ENCODE results near the gene MAST4. TPM values are rescaled to one million over a fixed set of nuclear protein-coding genes. Genes with fewer than 3 reads are reported as not detected.
"Not testable (repeated sequence)": the region's sequence is repeated elsewhere in the genome, so short reads cannot be mapped to it uniquely, and the experiment has no call there.

MAST4 gene
- polyA plus RNA-seq, 1 donor: 10.6 TPM

GRCh38 chr5:66808663-66809062 lies 212.5 kb downstream of the MAST4 start:
- DNase-seq (ENCODE audit: low read depth): no peak

DNA sequence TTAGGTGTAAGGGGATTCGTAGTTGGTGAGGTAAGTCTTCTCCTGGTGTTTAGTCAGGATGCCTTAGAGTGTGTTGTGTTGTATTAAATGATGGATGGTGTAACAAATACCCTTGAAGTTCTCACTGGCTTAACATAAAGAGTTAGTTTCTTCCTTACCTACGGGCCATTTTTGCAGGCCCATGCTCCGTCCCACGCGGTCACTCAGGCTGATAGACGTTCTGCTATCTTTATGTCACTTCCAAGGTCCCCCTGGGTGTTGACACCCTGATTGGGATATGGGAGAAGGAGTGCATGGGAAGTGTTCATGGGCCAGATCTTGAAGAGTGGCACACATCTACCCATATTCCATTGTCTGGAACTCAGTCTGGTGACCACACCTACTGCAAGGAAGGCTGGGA lies 214.0 kb downstream of the MAST4 start:
- DNase-seq (ENCODE audit: low read depth): no peak

DNA sequence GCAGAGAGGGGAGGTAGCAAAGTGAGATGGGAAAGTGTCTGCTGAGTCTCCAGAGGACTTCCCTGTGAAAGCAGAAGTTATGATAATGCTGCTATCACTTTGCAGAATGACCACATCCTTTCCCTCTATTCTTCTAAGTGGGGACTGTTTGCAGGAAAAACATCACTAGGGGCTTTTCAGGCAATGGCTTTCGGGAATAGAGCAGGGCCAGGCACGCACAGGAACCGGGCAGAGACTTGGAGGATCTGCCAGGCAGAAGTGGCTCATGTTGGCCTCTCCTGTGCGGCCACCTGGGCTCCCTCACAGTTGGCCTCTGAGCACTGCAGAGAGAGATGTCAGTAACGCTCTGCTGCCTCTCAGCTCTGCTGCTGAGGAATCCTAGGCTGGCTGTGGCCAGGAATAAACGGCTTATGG lies 214.7 kb downstream of the MAST4 start:
- no peak for DNase-seq (ENCODE audit: low read depth)

GRCh38 chr5:66812291-66812690 lies 216.1 kb downstream of the MAST4 start:
- DNase-seq (ENCODE audit: low read depth): no peak

- DNase-seq (ENCODE audit: low read depth): no peak
These were observed 217.1 kb downstream of the MAST4 start for GRCh38 chr5:66813306-66813705.

DNA sequence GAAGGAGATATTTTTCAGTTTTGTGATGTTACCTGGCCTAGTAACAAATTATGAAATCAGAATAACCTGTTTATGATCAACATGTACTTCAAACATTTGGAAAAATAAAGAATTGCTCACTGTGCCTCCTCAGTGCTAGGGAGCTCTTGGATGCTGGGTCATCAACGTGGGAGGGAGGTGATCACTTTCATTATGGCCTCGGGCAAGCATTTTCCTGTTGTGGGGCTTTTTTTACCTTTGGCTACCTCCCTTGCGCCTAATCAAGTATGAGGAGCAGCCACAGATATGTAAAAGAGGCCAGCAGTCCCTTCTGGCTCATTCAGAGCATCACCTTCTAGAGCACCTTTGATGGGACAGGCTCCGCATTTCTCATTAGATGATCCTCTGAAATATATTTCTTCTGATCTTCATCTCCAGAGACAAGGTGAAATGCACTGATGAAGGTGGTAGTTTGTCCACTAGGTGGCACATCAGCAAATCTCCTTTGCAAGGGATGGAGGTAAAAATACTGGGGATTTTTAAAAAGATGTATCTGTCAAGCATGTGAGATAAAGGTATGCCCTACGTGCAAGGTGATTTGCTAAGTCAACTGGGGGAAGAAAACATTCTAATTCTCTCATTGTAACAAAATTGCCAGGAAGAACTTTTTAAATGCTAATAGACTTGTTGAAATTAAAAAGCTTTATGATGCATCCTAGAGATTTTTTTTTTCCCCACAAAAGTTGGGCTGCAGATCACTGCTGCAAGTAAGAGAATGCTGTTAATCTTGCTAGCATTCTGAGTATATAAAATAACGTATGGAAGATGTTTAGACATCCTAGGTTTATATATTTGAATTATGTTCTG lies 218.2 kb downstream of the MAST4 start:
- DNase-seq (ENCODE audit: low read depth): no peak

- DNase-seq (ENCODE audit: low read depth): no peak
These were observed 222.2 kb downstream of the MAST4 start for GRCh38 chr5:66818304-66818934.

GRCh38 chr5:66818935-66819328 lies 222.7 kb downstream of the MAST4 start:
- DNase-seq (ENCODE audit: low read depth): no peak

DNA sequence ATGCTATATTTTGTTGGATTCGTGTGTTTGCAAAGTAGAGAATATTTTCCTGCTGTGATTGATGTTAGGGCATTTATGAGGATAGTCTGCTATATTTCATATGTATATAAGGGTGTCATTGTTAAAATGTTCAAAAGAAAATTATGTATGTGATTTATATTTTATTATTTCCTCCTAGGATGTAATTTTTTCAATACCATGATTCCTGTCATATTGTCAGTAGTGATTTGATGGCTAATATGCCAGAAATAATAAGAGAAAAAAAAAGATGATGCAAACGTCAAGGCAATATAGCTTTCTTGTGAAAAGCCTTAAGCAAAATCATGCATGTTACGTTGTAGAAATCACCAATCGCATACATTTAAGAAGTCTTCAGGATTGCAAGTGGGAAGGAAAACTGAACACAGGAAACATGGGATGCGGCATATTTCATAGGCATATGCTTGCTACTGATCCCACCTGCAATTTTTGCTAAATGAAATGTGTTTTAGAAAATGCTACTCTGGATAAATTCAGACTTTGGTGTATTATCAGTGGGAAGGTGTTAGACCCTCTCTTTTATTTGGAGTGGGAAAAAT lies 224.5 kb downstream of the MAST4 start:
- DNase-seq (ENCODE audit: low read depth): no peak

- no peak for DNase-seq (ENCODE audit: low read depth)
These were observed 225.7 kb downstream of the MAST4 start for GRCh38 chr5:66821688-66822429.

DNA sequence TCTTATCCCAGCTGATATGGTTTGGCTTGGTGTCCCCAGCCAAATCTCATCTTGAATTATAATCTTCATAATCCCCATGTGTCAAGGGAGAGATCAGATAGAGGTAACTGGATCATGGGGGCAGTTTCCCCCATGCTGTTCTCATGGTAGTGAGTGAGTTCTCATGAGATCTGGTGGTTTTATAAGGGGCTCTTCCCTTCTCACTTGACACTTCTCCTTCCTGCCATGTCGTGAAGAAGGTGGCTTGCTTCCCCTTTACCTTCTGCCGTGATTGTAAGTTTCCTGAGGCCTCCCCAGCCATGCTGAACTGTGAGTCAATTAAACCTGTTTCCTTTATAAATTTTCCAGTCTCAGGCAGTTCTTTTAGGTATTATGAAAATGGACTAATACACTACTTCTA lies 226.7 kb downstream of the MAST4 start:
- not testable (repeated sequence) for DNase-seq (ENCODE audit: low read depth)

- DNase-seq (ENCODE audit: low read depth): no peak
These were observed 228.3 kb downstream of the MAST4 start for GRCh38 chr5:66824476-66824875.

DNA sequence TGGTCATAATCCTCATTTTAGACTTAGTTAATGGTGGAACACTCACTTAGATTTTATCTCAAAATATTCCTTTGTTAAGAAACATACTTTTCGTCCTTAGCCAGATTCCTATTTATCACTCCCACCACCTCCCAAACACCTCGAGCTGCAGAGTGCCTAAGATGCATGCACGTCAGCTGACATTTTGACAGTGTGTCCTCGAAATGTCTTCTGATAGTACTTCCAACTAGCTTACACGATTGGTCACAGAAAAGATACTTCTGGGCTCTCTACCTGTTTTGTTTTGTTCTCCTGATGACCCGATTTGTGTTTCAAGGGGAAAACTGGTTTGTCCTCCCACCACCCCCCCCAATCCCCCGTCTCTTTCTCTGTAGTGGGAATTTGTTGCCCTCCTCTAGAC lies 230.1 kb downstream of the MAST4 start:
- no peak for DNase-seq (ENCODE audit: low read depth)

GRCh38 chr5:66826696-66827095 lies 230.5 kb downstream of the MAST4 start:
- DNase-seq (ENCODE audit: low read depth): no peak

- DNase-seq (ENCODE audit: low read depth): no peak
These were observed 231.9 kb downstream of the MAST4 start for GRCh38 chr5:66828046-66828547.

DNA sequence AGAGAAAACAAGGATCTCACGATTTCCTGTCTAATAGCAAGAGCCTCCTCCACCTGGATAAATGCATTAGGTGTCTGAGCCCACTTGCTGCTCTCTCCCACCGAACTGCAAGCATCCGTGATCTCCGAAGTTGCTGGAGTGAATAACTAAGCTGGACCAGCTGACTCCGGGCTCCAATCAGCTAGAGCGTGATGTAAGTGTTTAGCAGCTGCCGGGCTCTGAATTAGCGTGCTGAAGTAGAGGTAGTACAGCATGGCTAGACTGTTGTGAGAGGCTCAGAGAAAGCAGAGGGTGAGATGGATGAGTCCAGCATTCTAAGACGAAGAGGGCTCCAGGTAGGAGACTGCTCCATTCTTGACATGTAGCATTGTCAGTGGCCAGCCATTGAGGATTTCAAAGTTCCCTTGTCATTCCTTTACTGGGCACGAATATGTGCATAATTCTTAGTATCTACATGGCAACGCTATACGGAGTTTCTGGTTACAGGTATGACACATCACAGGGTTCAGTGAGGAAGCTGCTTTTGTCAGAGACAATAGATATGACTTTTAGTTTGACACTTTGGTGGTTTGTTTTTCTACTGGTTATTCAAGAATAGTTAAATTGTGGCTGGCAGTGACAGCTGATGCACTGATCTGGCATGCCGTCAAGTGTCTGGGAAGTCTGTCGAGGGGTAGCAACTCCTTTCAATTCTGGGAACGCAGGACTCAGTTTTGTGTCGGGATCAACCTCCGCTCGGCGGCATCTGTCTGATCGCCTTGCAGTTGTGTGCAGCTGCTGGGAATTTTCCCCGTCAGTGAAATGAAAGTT lies 232.6 kb downstream of the MAST4 start:
- DNase-seq (ENCODE audit: low read depth): peak; percentile 70

- peak; percentile 73 for DNase-seq (ENCODE audit: low read depth)
These were observed 233.1 kb downstream of the MAST4 start for GRCh38 chr5:66829358-66829674.

DNA sequence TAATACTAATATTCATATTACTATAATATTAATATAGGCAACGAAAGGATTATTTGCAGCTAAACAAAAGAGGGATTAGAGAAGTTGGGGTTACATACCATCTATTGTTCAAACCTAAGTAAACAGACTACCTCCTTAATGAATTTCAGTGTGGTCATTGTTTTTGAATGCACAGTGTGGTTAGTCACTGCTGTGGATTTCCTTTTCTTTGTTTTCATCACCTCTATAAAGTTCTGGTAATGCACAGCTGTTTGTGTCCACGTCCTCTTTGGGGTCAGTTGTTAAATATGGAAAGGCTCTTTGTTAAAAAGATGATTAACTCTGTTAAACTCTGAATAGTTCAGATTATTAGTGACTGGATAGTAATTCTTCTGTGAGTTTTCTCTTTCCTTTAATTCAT lies 233.6 kb downstream of the MAST4 start:
- no peak for DNase-seq (ENCODE audit: low read depth)

DNA sequence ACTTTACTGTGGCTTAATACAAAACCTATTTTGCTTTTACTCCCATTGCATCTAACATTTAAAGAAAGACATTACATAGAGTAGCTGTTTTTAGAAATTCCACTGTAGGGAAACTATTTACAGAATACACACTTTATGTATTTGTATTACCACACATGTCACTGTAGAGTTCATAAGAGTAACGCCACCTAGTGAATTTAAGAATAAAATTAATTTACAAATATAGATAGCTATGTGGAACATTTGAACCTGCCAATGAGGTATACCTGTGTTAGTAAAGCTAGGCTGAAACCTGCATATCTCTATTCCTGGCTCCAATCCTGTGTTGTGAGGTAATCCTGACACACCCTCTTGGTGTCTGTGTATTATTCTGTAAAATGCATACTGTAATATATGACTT lies 234.4 kb downstream of the MAST4 start:
- no peak for DNase-seq (ENCODE audit: low read depth)

DNA sequence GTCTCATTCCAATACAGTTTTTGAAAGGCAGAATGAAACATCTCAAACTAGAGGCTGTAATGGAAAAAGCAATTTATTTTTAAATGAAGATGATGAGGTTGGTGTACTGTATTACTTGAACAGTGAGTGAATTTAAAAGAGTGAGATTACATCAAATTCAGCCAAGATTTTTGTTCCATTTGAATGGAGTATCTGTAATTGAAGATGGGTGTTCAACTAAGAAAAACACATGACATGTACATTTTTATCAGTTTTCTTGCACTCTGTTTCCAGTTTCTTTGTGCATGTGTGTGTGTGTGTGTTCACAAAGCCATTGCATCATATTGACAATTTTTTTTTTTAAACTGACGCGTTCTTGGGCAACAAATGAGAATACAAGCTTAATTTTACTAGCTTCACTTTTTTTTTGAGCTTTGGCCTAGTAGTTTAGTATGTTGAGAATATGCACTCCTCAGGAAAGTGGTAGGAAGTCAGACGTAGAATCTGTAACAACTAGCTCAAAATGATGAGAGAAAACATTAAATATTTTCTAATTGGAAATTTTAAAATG lies 243.5 kb downstream of the MAST4 start:
- DNase-seq (ENCODE audit: low read depth): no peak

DNA sequence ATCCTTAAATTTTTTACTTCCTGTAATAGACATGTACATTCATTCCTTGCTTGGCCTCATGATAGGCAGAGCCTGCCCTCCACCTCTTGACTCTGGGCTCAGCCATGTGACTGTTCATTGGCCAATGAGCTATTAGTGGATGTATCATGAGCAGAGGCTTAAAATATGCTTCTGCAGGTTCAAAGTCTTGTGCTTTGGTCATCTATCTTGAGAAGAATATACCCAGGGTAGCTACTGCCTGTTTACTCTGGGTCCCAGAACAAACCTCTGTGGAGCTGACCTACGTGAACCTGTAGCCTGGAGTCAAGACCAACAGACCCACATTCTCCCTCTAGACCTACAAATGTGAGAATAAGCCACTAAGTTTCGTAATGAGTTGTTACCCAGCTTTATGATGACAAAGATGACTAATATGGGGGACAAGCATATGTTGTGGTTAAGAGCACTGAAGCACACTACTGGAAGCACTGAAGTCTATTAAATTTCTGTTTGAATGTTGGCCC lies 244.4 kb downstream of the MAST4 start:
- no peak for DNase-seq (ENCODE audit: low read depth)
